Activated CD8-positive, alpha-beta memory T cell treated with anti-CD3 and anti-CD28 coated beads, Interleukin-2, amount 10 ng/mL, durations not matched to agents 7 days and 5 days (primary cell): Measurements from ENCODE around the gene OR2B2. TPM values are rescaled to one million over a fixed set of nuclear protein-coding genes. Genes with fewer than 3 reads are reported as not detected.
"Not testable (repeated sequence)": the region's sequence is repeated elsewhere in the genome, so short reads cannot be mapped to it uniquely, and the experiment has no call there.

Experiments used
- ATAC-seq: fragments of 150-1000 bp; cut with Tn5 transposase; one replicate; pipeline ENCODE4 v1.10.0; 2021; ENCODE audit warnings: moderate library complexity
- CTCF ChIA-PET: fragments of 350-600 bp; sonication (Branson Sonifier 250); formaldehyde crosslinking; loops from one replicate; lab custom pipeline; 2021; ENCODE audit warnings: antibody characterized with exemption; lab: Charles Lee
- DNase-seq: peaks from one replicate; pipeline ENCODE4 v3.0.0-alpha.2; 2020
- H3K27ac Mint-ChIP-seq: one replicate; pipeline ENCODE4 v1.8.0; 2021; ENCODE audit warnings: mild to moderate bottlenecking, mixed read lengths
- H3K27me3 Mint-ChIP-seq: one replicate; pipeline ENCODE4 v1.8.0; 2021; ENCODE audit warnings: mixed read lengths
- H3K36me3 Mint-ChIP-seq: one replicate; pipeline ENCODE4 v1.8.0; 2021; ENCODE audit warnings: mild to moderate bottlenecking, mixed read lengths
- H3K4me1 Mint-ChIP-seq: one replicate; pipeline ENCODE4 v1.8.0; 2021; ENCODE audit warnings: mixed read lengths
- H3K4me3 Mint-ChIP-seq: one replicate; pipeline ENCODE4 v1.8.0; 2021; ENCODE audit warnings: mild to moderate bottlenecking, moderate library complexity, mixed read lengths
- H3K9me3 Mint-ChIP-seq: one replicate; pipeline ENCODE4 v1.8.0; 2022; ENCODE audit warnings: low read depth, mixed read lengths
- total RNA-seq, 2 experiments: library from RNA; stranded (reverse); gene quantifications; one replicate each; pipeline ENCODE4 v1.2.3, GENCODE V29; 2021

OR2B2 gene
- total RNA-seq, 2 experiments from 2014 or later: not detected

GRCh38 chr6:27901801-27902200 lies 10.4 kb downstream of the OR2B2 start:
- Mint-ChIP-seq H3K9me3 (no peaks in the 10 kb centered on the region), H3K27ac (no peak overlapping the region), H3K27me3 (peaks cover 20% of the 10 kb centered on the region), H3K4me1 (peaks cover 23% of the 10 kb centered on the region), H3K36me3 (peaks cover 3% of the 10 kb centered on the region), H3K4me3 (peak overlapping the region; percentile 79)
- CTCF ChIA-PET: interaction anchor here (0.6 to 0.8 kb wide), 3 partner anchors 9 to 263 kb away, joined by 3 to 4 read pairs (median 3); no protein-coding TSS in a partner anchor
- ATAC-seq (no peak), DNase-seq (no peak)

GRCh38 chr6:27900197-27900596 lies 12.0 kb downstream of the OR2B2 start:
- ATAC-seq, DNase-seq, H3K4me3 Mint-ChIP-seq, H3K27ac Mint-ChIP-seq, H3K9me3 Mint-ChIP-seq, CTCF ChIA-PET, H3K36me3 Mint-ChIP-seq: not testable (repeated sequence)
- Mint-ChIP-seq H3K27me3 (peaks cover 13% of the 10 kb centered on the region), H3K4me1 (peaks cover 33% of the 10 kb centered on the region)

GRCh38 chr6:27899543-27899942 lies 12.7 kb downstream of the OR2B2 start:
- Mint-ChIP-seq H3K27ac (no peak overlapping the region), H3K36me3 (peaks cover 3% of the 10 kb centered on the region), H3K4me3 (no peak overlapping the region), H3K9me3 (no peaks in the 10 kb centered on the region), H3K27me3 (peaks cover 6% of the 10 kb centered on the region), H3K4me1 (peaks cover 33% of the 10 kb centered on the region)
- DNase-seq (no peak), ATAC-seq (no peak)
- CTCF ChIA-PET: no interaction called here

GRCh38 chr6:27897580-27898206 lies 14.5 kb downstream of the OR2B2 start:
- H3K4me1 Mint-ChIP-seq: peaks cover 33% of the 10 kb centered on the region
- CTCF ChIA-PET: interaction anchor here (1.3 to 10.0 kb wide), 5 partner anchors 28 to 144 kb away, joined by 4 to 183 read pairs (median 70); a partner anchor contains a TSS
- no peak for ATAC-seq
- H3K4me3 Mint-ChIP-seq: no peak overlapping the region
- H3K36me3 Mint-ChIP-seq: peaks cover 7% of the 10 kb centered on the region
- H3K27me3 Mint-ChIP-seq: peaks cover 8% of the 10 kb centered on the region
- no peaks in the 10 kb centered on the region for H3K9me3 Mint-ChIP-seq
- peak overlapping the region; percentile 19 for H3K27ac Mint-ChIP-seq
- DNase-seq: no peak

GRCh38 chr6:27896398-27896796 lies 15.8 kb downstream of the OR2B2 start:
- no peak overlapping the region for H3K4me3 Mint-ChIP-seq
- H3K27me3 Mint-ChIP-seq: peaks cover 8% of the 10 kb centered on the region
- CTCF ChIA-PET: interaction anchor here (0.7 to 10.0 kb wide), 16 partner anchors 9 to 801 kb away, joined by 3 to 183 read pairs (median 4); a partner anchor contains a TSS
- no peaks in the 10 kb centered on the region for H3K9me3 Mint-ChIP-seq
- H3K4me1 Mint-ChIP-seq: peaks cover 36% of the 10 kb centered on the region
- ATAC-seq (no peak), DNase-seq (no peak)
- peak overlapping the region; percentile 15 for H3K27ac Mint-ChIP-seq
- H3K36me3 Mint-ChIP-seq: peaks cover 6% of the 10 kb centered on the region

- Mint-ChIP-seq H3K27me3 (peaks cover 8% of the 10 kb centered on the region), H3K36me3 (peaks cover 6% of the 10 kb centered on the region), H3K9me3 (no peaks in the 10 kb centered on the region), H3K4me3 (no peak overlapping the region), H3K4me1 (peaks cover 42% of the 10 kb centered on the region), H3K27ac (no peak overlapping the region)
- DNase-seq: peak; percentile 81
- CTCF ChIA-PET: interaction anchor here (0.5 to 10.0 kb wide), 24 partner anchors 10 to 1869 kb away, joined by 3 to 183 read pairs (median 4); partner anchors contain the start of gene ZNF184
- peak; percentile 3 for ATAC-seq
These were observed 17.1 kb downstream of the OR2B2 start for GRCh38 chr6:27894839-27895762.

- peaks cover 6% of the 10 kb centered on the region for H3K36me3 Mint-ChIP-seq
- ATAC-seq (peak; percentile 4), DNase-seq (peak; percentile 93)
- peaks cover 51% of the 10 kb centered on the region for H3K4me1 Mint-ChIP-seq
- peaks cover 8% of the 10 kb centered on the region for H3K27me3 Mint-ChIP-seq
- no peaks in the 10 kb centered on the region for H3K9me3 Mint-ChIP-seq
- no peak overlapping the region for H3K27ac Mint-ChIP-seq
- no peak overlapping the region for H3K4me3 Mint-ChIP-seq
- CTCF ChIA-PET: interaction anchor here (0.5 to 10.0 kb wide), 20 partner anchors 25 to 767 kb away, joined by 3 to 183 read pairs (median 6); partner anchors contain the start of gene ZNF184
These were observed 18.1 kb downstream of the OR2B2 start for GRCh38 chr6:27893836-27894807.

GRCh38 chr6:27893059-27893835 lies 18.9 kb downstream of the OR2B2 start:
- Mint-ChIP-seq H3K4me1 (peaks cover 54% of the 10 kb centered on the region), H3K4me3 (no peak overlapping the region), H3K9me3 (no peaks in the 10 kb centered on the region), H3K36me3 (peaks cover 6% of the 10 kb centered on the region), H3K27me3 (peaks cover 8% of the 10 kb centered on the region), H3K27ac (no peak overlapping the region)
- CTCF ChIA-PET: interaction anchor here (0.7 to 10.0 kb wide), 14 partner anchors 24 to 766 kb away, joined by 3 to 183 read pairs (median 8); a partner anchor contains a TSS
- DNase-seq (peak; percentile 97), ATAC-seq (peak; percentile 52)

GRCh38 chr6:27892649-27893058 lies 19.5 kb downstream of the OR2B2 start:
- ATAC-seq: peak; percentile 0
- Mint-ChIP-seq H3K4me3 (no peak overlapping the region), H3K36me3 (peaks cover 6% of the 10 kb centered on the region), H3K9me3 (no peaks in the 10 kb centered on the region), H3K27ac (no peak overlapping the region), H3K4me1 (peaks cover 54% of the 10 kb centered on the region), H3K27me3 (peaks cover 8% of the 10 kb centered on the region)
- no peak for DNase-seq
- CTCF ChIA-PET: interaction anchor here (0.7 to 10.0 kb wide), 10 partner anchors 23 to 766 kb away, joined by 3 to 183 read pairs (median 11); a partner anchor contains a TSS

- CTCF ChIA-PET: interaction anchor here (0.7 to 10.0 kb wide), 4 partner anchors 22 to 1657 kb away, joined by 3 to 183 read pairs (median 3); a partner anchor contains a TSS
- peaks cover 8% of the 10 kb centered on the region for H3K27me3 Mint-ChIP-seq
- H3K27ac Mint-ChIP-seq: no peak overlapping the region
- H3K36me3 Mint-ChIP-seq: peaks cover 6% of the 10 kb centered on the region
- ATAC-seq: no peak
- H3K4me1 Mint-ChIP-seq: peaks cover 47% of the 10 kb centered on the region
- H3K9me3 Mint-ChIP-seq: no peaks in the 10 kb centered on the region
- H3K4me3 Mint-ChIP-seq: no peak overlapping the region
- DNase-seq: no peak
These were observed 20.8 kb downstream of the OR2B2 start for GRCh38 chr6:27891320-27891875.

- Mint-ChIP-seq H3K4me3 (no peak overlapping the region), H3K9me3 (no peaks in the 10 kb centered on the region), H3K36me3 (peaks cover 6% of the 10 kb centered on the region), H3K27me3 (peaks cover 8% of the 10 kb centered on the region), H3K27ac (no peak overlapping the region), H3K4me1 (peaks cover 41% of the 10 kb centered on the region)
- CTCF ChIA-PET: interaction anchor here (0.7 to 10.0 kb wide), 9 partner anchors 21 to 1656 kb away, joined by 3 to 183 read pairs (median 5); a partner anchor contains a TSS
- ATAC-seq (peak; percentile 50), DNase-seq (peak; percentile 93)
These were observed 21.5 kb downstream of the OR2B2 start for GRCh38 chr6:27890445-27891319.
